DOHH2 (cell line): ENCODE data around the gene ANAPC2.

Experiments used
- H3F3A ChIP-seq: fragments of 200-600 bp; sonication (generic), shearing (Covaris generic); 2 replicates; pipeline ENCODE4 v1.6.0; 2016; ENCODE audit warnings: antibody characterized with exemption, mild to moderate bottlenecking; ENCODE audit not compliant: control insufficient read depth, insufficient read depth
- H3K27ac ChIP-seq: fragments of 200-600 bp; sonication (generic); 2 replicates; pipeline ENCODE4 v1.5.1; 2014; ENCODE audit warnings: low read depth, mild to moderate bottlenecking, low read length, moderate library complexity
- H3K27me3 ChIP-seq: fragments of 200-600 bp; sonication (generic); 2 replicates; pipeline ENCODE4 v1.6.1; 2014; ENCODE audit warnings: mild to moderate bottlenecking, low read length, mixed read lengths; ENCODE audit not compliant: control insufficient read depth
- H3K36me3 ChIP-seq: fragments of 200-600 bp; sonication (generic); 2 replicates; pipeline ENCODE4 v1.6.1; 2014; ENCODE audit warnings: mild to moderate bottlenecking, low read length, moderate library complexity, mixed read lengths; ENCODE audit not compliant: control insufficient read depth
- H3K4me1 ChIP-seq: fragments of 200-600 bp; sonication (generic); 2 replicates; pipeline ENCODE4 v1.6.1; 2014; ENCODE audit warnings: mild to moderate bottlenecking, low read length, mixed read lengths; ENCODE audit not compliant: control insufficient read depth
- H3K4me2 ChIP-seq: fragments of 200-600 bp; sonication (generic); 2 replicates; pipeline ENCODE4 v1.6.0; 2014; ENCODE audit warnings: mild to moderate bottlenecking, low read length, moderate library complexity
- H3K4me3 ChIP-seq: fragments of 200-600 bp; sonication (generic); 2 replicates; pipeline ENCODE4 v1.5.1; 2014; ENCODE audit warnings: mild to moderate bottlenecking, low read length, mixed read lengths
- H3K79me2 ChIP-seq: fragments of 200-600 bp; sonication (generic); 2 replicates; pipeline ENCODE4 v1.6.1; 2014; ENCODE audit warnings: mild to moderate bottlenecking, low read length, mixed read lengths; ENCODE audit not compliant: control insufficient read depth
- H3K9me2 ChIP-seq: fragments of 200-600 bp; sonication (generic); replicated peaks from 2 replicates; pipeline ENCODE4 v1.6.1; 2014; ENCODE audit warnings: mild to moderate bottlenecking, low read length, mixed read lengths; ENCODE audit not compliant: control insufficient read depth
- H3K9me3 ChIP-seq: fragments of 200-600 bp; sonication (generic); 2 replicates; pipeline ENCODE4 v1.6.1; 2014; ENCODE audit warnings: antibody characterized with exemption, low read length, mixed read lengths; ENCODE audit not compliant: control insufficient read depth, insufficient read depth
- H4K20me1 ChIP-seq: fragments of 200-600 bp; sonication (generic); 2 replicates; pipeline ENCODE4 v1.6.0; 2014; ENCODE audit warnings: low read depth, mild to moderate bottlenecking, antibody characterized with exemption, low read length, moderate library complexity; ENCODE audit not compliant: control insufficient read depth, insufficient read depth
- CTCF ChIP-seq: fragments of 200-600 bp; sonication (generic); IDR thresholded peaks from one replicate; pipeline ENCODE4 v1.5.1; 2014; ENCODE audit warnings: antibody characterized with exemption, mild to moderate bottlenecking, low read depth, low read length; ENCODE audit not compliant: poor library complexity, severe bottlenecking
- EZH2phosphoT487 ChIP-seq: fragments of 200-600 bp; sonication (generic); IDR thresholded peaks from 2 replicates; pipeline ENCODE4 v1.6.1; 2017; ENCODE audit warnings: borderline replicate concordance, mild to moderate bottlenecking, antibody characterized with exemption, low read length, moderate library complexity, mixed read lengths

Gene ANAPC2

GRCh38 chr9:137160716-137161557 is 27.4 kb downstream of the ANAPC2 start:
- no peaks in the 10 kb centered on the region for H3K36me3 ChIP-seq
- no peak overlapping the region for H3K4me3 ChIP-seq
- no peaks in the 10 kb centered on the region for H3F3A ChIP-seq
- H3K9me2 ChIP-seq, result no peaks in the 10 kb centered on the region
- H3K9me3 ChIP-seq, result no peaks in the 10 kb centered on the region
- H3K27ac ChIP-seq, result no peak overlapping the region
- no peaks in the 10 kb centered on the region; the same call in 1 of the 2 replicates for H4K20me1 ChIP-seq
- TF ChIP-seq EZH2phosphoT487, result no peak
- no peak for TF ChIP-seq CTCF
- H3K4me2 ChIP-seq, result no peak overlapping the region
- H3K27me3 ChIP-seq, result peaks cover 24% of the 10 kb centered on the region
- peaks cover 37% of the 10 kb centered on the region for H3K4me1 ChIP-seq
- no peaks in the 10 kb centered on the region for H3K79me2 ChIP-seq

- H3F3A ChIP-seq, result no peaks in the 10 kb centered on the region
- no peaks in the 10 kb centered on the region for H3K79me2 ChIP-seq
- H4K20me1 ChIP-seq, result no peaks in the 10 kb centered on the region; the same call in 1 of the 2 replicates
- H3K27ac ChIP-seq, result no peak overlapping the region
- peaks cover 37% of the 10 kb centered on the region for H3K4me1 ChIP-seq
- H3K4me3 ChIP-seq, result no peak overlapping the region
- peaks cover 24% of the 10 kb centered on the region for H3K27me3 ChIP-seq
- TF ChIP-seq EZH2phosphoT487 (no peak), CTCF (no peak)
- no peaks in the 10 kb centered on the region for H3K9me3 ChIP-seq
- no peak overlapping the region for H3K4me2 ChIP-seq
- no peaks in the 10 kb centered on the region for H3K36me3 ChIP-seq
- H3K9me2 ChIP-seq, result no peaks in the 10 kb centered on the region
These were observed 28.3 kb downstream of the ANAPC2 start for GRCh38 chr9:137160054-137160425.

GRCh38 chr9:137159105-137160053 is 29.0 kb downstream of the ANAPC2 start:
- Histone ChIP-seq H3K79me2 (no peaks in the 10 kb centered on the region), H3K4me1 (peaks cover 37% of the 10 kb centered on the region), H4K20me1 (no peaks in the 10 kb centered on the region; the same call in 1 of the 2 replicates), H3K4me2 (peak overlapping the region; percentile 51; the same call in 1 of the 2 replicates), H3F3A (no peaks in the 10 kb centered on the region), H3K9me3 (no peaks in the 10 kb centered on the region), H3K4me3 (no peak overlapping the region), H3K9me2 (no peaks in the 10 kb centered on the region), H3K27me3 (peaks cover 24% of the 10 kb centered on the region), H3K27ac (no peak overlapping the region), H3K36me3 (no peaks in the 10 kb centered on the region)
- TF ChIP-seq CTCF, result no peak
- no peak for TF ChIP-seq EZH2phosphoT487
